Uterus (tissue), 2 donors: ENCODE measurements around the gene LGALS13.

Source experiments
- CTCF ChIP-seq, 4 experiments: fragments of 200-600 bp in 2 of 4; fragments of 450-650 bp in 2 of 4; sonication (generic) in 2 of 4; IDR thresholded peaks; one replicate each; pipeline ENCODE4 v1.5.1; 2016 to 2019; ENCODE audit warnings: antibody characterized with exemption in 4 of 4, mild to moderate bottlenecking in 2 of 4, moderate library complexity in 1 of 4
- POLR2A ChIP-seq, 2 donors: fragments of 450-650 bp; IDR thresholded peaks; one replicate each; pipeline ENCODE4 v1.6.1; 2016; ENCODE audit warnings: antibody characterized with exemption in 2 of 2, mild to moderate bottlenecking in 1 of 2, moderate library complexity in 1 of 2

- TF ChIP-seq CTCF (IDR thresholded peaks at IDR 0.05) (no peak), POLR2A (IDR thresholded peaks at IDR 0.05) (no peak)
These were observed 5.4 kb upstream of the LGALS13 start for GRCh38 chr19:39596911-39597310.
